Thoracic aorta (tissue), 2 donors: ENCODE data around the gene GALNT10. TPM values are rescaled to one million over a fixed set of nuclear protein-coding genes. Genes with fewer than 3 reads are reported as not detected.

Experiments
- ATAC-seq: fragments of 150-250 bp; one replicate; pipeline ENCODE4 v1.8.0; 2017; ENCODE audit warnings: low read depth; ENCODE audit not compliant: insufficient number of reproducible peaks, low FRiP score
- DNase-seq: peaks from one replicate; pipeline ENCODE4 v3.0.0-alpha.2; 2020; ENCODE audit warnings: low spot score
- H3K27ac ChIP-seq, 2 donors: fragments of 200-600 bp; sonication (generic); 1 replicate in 1 of 2; 2 replicates in 1 of 2; pipeline ENCODE4 v1.5.1; 2016; ENCODE audit warnings: mild to moderate bottlenecking in 2 of 2, moderate library complexity in 2 of 2
- H3K27me3 ChIP-seq: fragments of 200-600 bp; sonication (generic); replicated peaks from 2 replicates; pipeline ENCODE4 v1.6.0; 2016; ENCODE audit warnings: mild to moderate bottlenecking; ENCODE audit not compliant: insufficient read depth
- H3K36me3 ChIP-seq: fragments of 200-600 bp; sonication (generic); one replicate; pipeline ENCODE4 v1.5.1; 2016
- H3K4me1 ChIP-seq, 2 donors: fragments of 200-600 bp; sonication (generic); 1 replicate in 1 of 2; 2 replicates in 1 of 2; pipeline versions ENCODE4 v1.5.1 to v1.6.0; 2016; ENCODE audit warnings: low read depth in 2 of 2, mild to moderate bottlenecking in 1 of 2; ENCODE audit not compliant: control insufficient read depth in 1 of 2
- H3K4me3 ChIP-seq: fragments of 200-600 bp; sonication (generic); 2 replicates; pipeline ENCODE4 v1.5.1; 2016; ENCODE audit warnings: mild to moderate bottlenecking
- H3K9me3 ChIP-seq: fragments of 200-600 bp; sonication (generic); 2 replicates; pipeline ENCODE4 v1.5.1; 2016
- total RNA-seq, 2 donors: library from RNA; depleted of rRNA; stranded (reverse); fragments of >200 nt; gene quantifications; one replicate each; pipeline versions ENCODE4 v1.1.0 to v1.2.3, GENCODE V29; 2016
- TF ChIP-seq, protein P1 (sequence below): fragments of 200-600 bp; sonication (generic); IDR thresholded peaks from one replicate; pipeline ENCODE4 v1.5.1; 2019; ENCODE audit warnings: antibody characterized with exemption

Gene GALNT10
- total RNA-seq, 2 donors from 2014 or later = 43.0 to 52.7 TPM

DNA sequence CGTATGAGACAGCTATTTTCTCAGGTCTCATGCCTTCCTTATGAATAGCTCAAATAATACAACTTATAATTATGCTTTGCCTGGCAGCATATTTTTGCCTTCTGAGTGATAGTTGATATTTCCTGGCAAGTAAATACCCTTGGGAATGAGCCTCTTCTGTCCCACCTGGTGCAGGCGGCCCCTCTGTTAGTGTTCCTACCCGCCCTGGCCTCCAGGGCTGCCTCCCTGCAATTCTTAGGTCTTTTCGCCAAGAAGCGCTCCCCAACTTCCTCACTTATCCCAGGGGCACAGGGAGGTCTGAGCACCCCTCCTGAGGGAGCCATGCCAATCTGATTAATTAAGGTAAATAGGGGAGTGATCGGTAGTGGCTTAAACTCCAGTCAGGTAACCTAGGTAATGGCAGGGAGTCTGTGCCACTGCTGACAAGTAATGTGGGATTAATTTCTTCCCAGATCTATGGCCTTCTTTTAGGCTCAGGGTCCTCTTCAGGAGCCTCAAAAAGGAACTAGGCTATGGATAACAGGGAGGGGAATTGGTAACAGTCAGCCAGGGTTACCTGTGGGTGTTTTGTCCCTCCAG lies 81.5 kb downstream of the GALNT10 start:
- TF ChIP-seq, protein P1, sequence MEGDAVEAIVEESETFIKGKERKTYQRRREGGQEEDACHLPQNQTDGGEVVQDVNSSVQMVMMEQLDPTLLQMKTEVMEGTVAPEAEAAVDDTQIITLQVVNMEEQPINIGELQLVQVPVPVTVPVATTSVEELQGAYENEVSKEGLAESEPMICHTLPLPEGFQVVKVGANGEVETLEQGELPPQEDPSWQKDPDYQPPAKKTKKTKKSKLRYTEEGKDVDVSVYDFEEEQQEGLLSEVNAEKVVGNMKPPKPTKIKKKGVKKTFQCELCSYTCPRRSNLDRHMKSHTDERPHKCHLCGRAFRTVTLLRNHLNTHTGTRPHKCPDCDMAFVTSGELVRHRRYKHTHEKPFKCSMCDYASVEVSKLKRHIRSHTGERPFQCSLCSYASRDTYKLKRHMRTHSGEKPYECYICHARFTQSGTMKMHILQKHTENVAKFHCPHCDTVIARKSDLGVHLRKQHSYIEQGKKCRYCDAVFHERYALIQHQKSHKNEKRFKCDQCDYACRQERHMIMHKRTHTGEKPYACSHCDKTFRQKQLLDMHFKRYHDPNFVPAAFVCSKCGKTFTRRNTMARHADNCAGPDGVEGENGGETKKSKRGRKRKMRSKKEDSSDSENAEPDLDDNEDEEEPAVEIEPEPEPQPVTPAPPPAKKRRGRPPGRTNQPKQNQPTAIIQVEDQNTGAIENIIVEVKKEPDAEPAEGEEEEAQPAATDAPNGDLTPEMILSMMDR = no peak
- no peaks in the 10 kb centered on the region for H3K27me3 ChIP-seq
- DNase-seq = no peak
- no peaks in the 10 kb centered on the region for H3K36me3 ChIP-seq
- H3K4me1 ChIP-seq = peaks cover 19 to 29% of the 10 kb centered on the region in 2 donors
- H3K9me3 ChIP-seq = no peaks in the 10 kb centered on the region
- no peak overlapping the region for H3K4me3 ChIP-seq
- ATAC-seq = no peak
- H3K27ac ChIP-seq = no peak overlapping the region

- Histone ChIP-seq H3K36me3 (no peaks in the 10 kb centered on the region), H3K4me1 (peaks cover 9 to 19% of the 10 kb centered on the region in 2 donors), H3K4me3 (no peak overlapping the region), H3K27ac (no peak overlapping the region), H3K27me3 (no peaks in the 10 kb centered on the region), H3K9me3 (no peaks in the 10 kb centered on the region)
- DNase-seq (no peak), ATAC-seq (no peak)
- TF ChIP-seq, protein P1 = no peak
Observed at GRCh38 chr5:154273028-154273617, 82.6 kb downstream of the GALNT10 start.

GRCh38 chr5:154273963-154274827 lies 83.7 kb downstream of the GALNT10 start:
- Histone ChIP-seq H3K27ac (no peak overlapping the region), H3K4me1 (peaks cover 8 to 19% of the 10 kb centered on the region in 2 donors), H3K9me3 (no peaks in the 10 kb centered on the region), H3K36me3 (no peaks in the 10 kb centered on the region), H3K4me3 (no peak overlapping the region), H3K27me3 (no peaks in the 10 kb centered on the region)
- ATAC-seq (no peak), DNase-seq (no peak)
- TF ChIP-seq, protein P1 = no peak

- Histone ChIP-seq H3K4me3 (no peak overlapping the region), H3K4me1 (peaks cover 8 to 19% of the 10 kb centered on the region in 2 donors), H3K27me3 (no peaks in the 10 kb centered on the region), H3K9me3 (no peaks in the 10 kb centered on the region), H3K27ac (no peak overlapping the region), H3K36me3 (no peaks in the 10 kb centered on the region)
- DNase-seq (no peak), ATAC-seq (no peak)
- TF ChIP-seq, protein P1 = no peak
Observed at GRCh38 chr5:154274828-154275185, 84.3 kb downstream of the GALNT10 start.

- Histone ChIP-seq H3K4me3 (no peak overlapping the region), H3K36me3 (no peaks in the 10 kb centered on the region), H3K4me1 (peaks cover 8 to 19% of the 10 kb centered on the region in 2 donors), H3K27me3 (no peaks in the 10 kb centered on the region), H3K9me3 (no peaks in the 10 kb centered on the region), H3K27ac (no peak overlapping the region)
- TF ChIP-seq, protein P1 = no peak
- DNase-seq (no peak), ATAC-seq (no peak)
Observed at GRCh38 chr5:154275566-154275965, 85.0 kb downstream of the GALNT10 start.
